B cell (primary cell): Measurements from ENCODE around the gene TSPAN17. TPM values are rescaled to one million over a fixed set of nuclear protein-coding genes. Genes with fewer than 3 reads are reported as not detected.

Experiments used
- ATAC-seq: fragments of 200-7000 bp; cut with Tn5 transposase; one replicate; pipeline ENCODE4 v1.10.0; 2021; ENCODE audit warnings: low read depth, mild to moderate bottlenecking, moderate number of reproducible peaks, moderate library complexity
- CTCF ChIA-PET: fragments of 350-600 bp; sonication (Branson Sonifier 250); formaldehyde crosslinking; loops from one replicate; lab custom pipeline; 2021; ENCODE audit warnings: antibody characterized with exemption, inconsistent platforms; lab: Charles Lee
- POLR2A ChIA-PET: fragments of 350-600 bp; sonication (Branson Sonifier 250); formaldehyde crosslinking; loops from one replicate; lab custom pipeline; 2021; ENCODE audit warnings: antibody characterized with exemption; lab: Charles Lee
- DNase-seq: peaks from one replicate; pipeline ENCODE4 v3.0.0; 2013
- H2AFZ ChIP-seq: 2 replicates; pipeline ENCODE4 v1.6.1; 2012; ENCODE audit warnings: mild to moderate bottlenecking, low read depth, low read length; ENCODE audit not compliant: insufficient read depth, poor library complexity, severe bottlenecking
- H3K27ac ChIP-seq, 2 donors: 1 replicate in 1 of 2; 2 replicates in 1 of 2; pipeline ENCODE4 v1.5.1; 2012 to 2013; ENCODE audit warnings: low read length in 2 of 2, mild to moderate bottlenecking in 2 of 2, moderate library complexity in 1 of 2
- H3K27me3 ChIP-seq, 4 experiments: fragments of 200-600 bp in 1 of 4; sonication (generic) in 1 of 4; replicated peaks in 1 of 4; 1 replicate in 2 of 4; 2 replicates in 2 of 4; pipeline versions ENCODE4 v1.6.1 to v1.7.0; 2013 to 2016; ENCODE audit warnings: low read length in 3 of 4, mild to moderate bottlenecking in 2 of 4, mixed read lengths in 1 of 4, moderate library complexity in 1 of 4; ENCODE audit not compliant: insufficient read depth in 4 of 4, control insufficient read depth in 3 of 4; ENCODE audit errors: control extremely low read depth in 1 of 4
- H3K36me3 ChIP-seq, 2 experiments: replicated peaks in 1 of 2; 1 replicate in 1 of 2; 2 replicates in 1 of 2; pipeline versions ENCODE4 v1.6.1 to v1.7.1; 2013; ENCODE audit warnings: low read length in 1 of 2; ENCODE audit not compliant: insufficient read depth in 2 of 2, control insufficient read depth in 1 of 2; ENCODE audit errors: control extremely low read depth in 1 of 2, extremely low read depth in 1 of 2
- H3K4me1 ChIP-seq, 2 donors: fragments of 200-600 bp in 1 of 2; sonication (generic) in 1 of 2; 1 replicate in 1 of 2; 2 replicates in 1 of 2; pipeline versions ENCODE4 v1.5.1 to v1.6.1; 2013 to 2017; ENCODE audit warnings: low read length in 2 of 2; ENCODE audit not compliant: control insufficient read depth in 2 of 2, insufficient read depth in 2 of 2
- H3K4me2 ChIP-seq: replicated peaks from 2 replicates; pipeline ENCODE3; 2012; ENCODE audit warnings: mild to moderate bottlenecking, low read depth, low read length; ENCODE audit not compliant: poor library complexity, severe bottlenecking
- H3K4me3 ChIP-seq, 5 experiments: fragments of 200-600 bp in 1 of 5; sonication (generic) in 1 of 5; 1 replicate in 3 of 5; 2 replicates in 2 of 5; pipeline versions ENCODE4 v1.5.1 to v1.7.0; 2011 to 2016; ENCODE audit warnings: low read length in 4 of 5, mild to moderate bottlenecking in 4 of 5, low read depth in 2 of 5, control low read depth in 1 of 5, moderate library complexity in 1 of 5; ENCODE audit not compliant: insufficient read depth in 1 of 5; ENCODE audit errors: control extremely low read depth in 1 of 5, extremely low read depth in 1 of 5
- H3K79me2 ChIP-seq: fragments of 200-600 bp; sonication (generic); one replicate; pipeline ENCODE4 v1.6.0; 2016; ENCODE audit warnings: low read length; ENCODE audit not compliant: control insufficient read depth, insufficient read depth
- H3K9ac ChIP-seq: fragments of 200-600 bp; sonication (generic); 2 replicates; pipeline ENCODE4 v1.6.1; 2017; ENCODE audit warnings: mild to moderate bottlenecking, low read length, moderate library complexity
- H3K9me3 ChIP-seq, 3 donors: one replicate each; pipeline versions ENCODE4 v1.6.1 to v1.7.1; 2013; ENCODE audit warnings: low read length in 2 of 3; ENCODE audit not compliant: control insufficient read depth in 2 of 3, insufficient read depth in 1 of 3; ENCODE audit errors: control extremely low read depth in 1 of 3
- H4K20me1 ChIP-seq: 2 replicates; pipeline ENCODE4 v1.6.0; 2012; ENCODE audit warnings: mild to moderate bottlenecking, low read length; ENCODE audit not compliant: insufficient read depth, control insufficient read depth, poor library complexity, severe bottlenecking
- H3K27ac Mint-ChIP-seq: one replicate; pipeline ENCODE4 v1.8.0; 2021; ENCODE audit warnings: mixed read lengths
- H3K27me3 Mint-ChIP-seq: one replicate; pipeline ENCODE4 v1.8.0; 2021; ENCODE audit warnings: mixed read lengths
- H3K4me1 Mint-ChIP-seq: one replicate; pipeline ENCODE4 v1.8.0; 2021; ENCODE audit warnings: mixed read lengths
- H3K4me3 Mint-ChIP-seq: one replicate; pipeline ENCODE4 v1.8.0; 2021; ENCODE audit warnings: mixed read lengths
- H3K9me3 Mint-ChIP-seq: one replicate; pipeline ENCODE4 v1.8.0; 2022; ENCODE audit warnings: mixed read lengths; ENCODE audit not compliant: insufficient read depth
- CTCF ChIP-seq: fragments of 200-600 bp; IDR thresholded peaks from one replicate; pipeline ENCODE4 v1.8.0; 2022; ENCODE audit warnings: antibody characterized with exemption, mild to moderate bottlenecking
- EZH2 ChIP-seq: IDR thresholded peaks from 2 replicates; pipeline ENCODE4 v1.6.1; 2012; ENCODE audit warnings: borderline replicate concordance, low read depth, mild to moderate bottlenecking, moderate library complexity, low read length; ENCODE audit not compliant: insufficient read depth, poor library complexity, severe bottlenecking
- WGBS: methylation state at CpG from one replicate; pipeline ENCODE4 v1.1.5; 2013; ENCODE audit warnings: missing lambda C conversion rate; ENCODE audit not compliant: insufficient coverage; 5-methylcytosine and 5-hydroxymethylcytosine counted together
- intact Hi-C: fragments of 100-400 bp; cut with micrococcal nuclease; formaldehyde crosslinking; loops from one replicate; pipeline ENCODE4 v1.10.0; 2022
- polyA plus RNA-seq: library from polyadenylated mRNA; depleted of rRNA; stranded (reverse); fragments of >200 nt; gene quantifications from 2 replicates; pipeline ENCODE4 v1.2.3, GENCODE V29; 2012
- total RNA-seq, 2 donors: library from RNA; stranded (reverse); fragments of 120-200 nt in 1 of 2; gene quantifications; 1 replicate in 1 of 2; 2 replicates in 1 of 2; pipeline versions ENCODE4 v1.2.3 to v1.2.4, GENCODE V29; 2013 to 2022

TSPAN17 gene
- total and polyA plus RNA-seq, 2 donors (not counting 1 experiment from before 2014, with no cell fraction given): 20.5 to 21.0 TPM

DNA sequence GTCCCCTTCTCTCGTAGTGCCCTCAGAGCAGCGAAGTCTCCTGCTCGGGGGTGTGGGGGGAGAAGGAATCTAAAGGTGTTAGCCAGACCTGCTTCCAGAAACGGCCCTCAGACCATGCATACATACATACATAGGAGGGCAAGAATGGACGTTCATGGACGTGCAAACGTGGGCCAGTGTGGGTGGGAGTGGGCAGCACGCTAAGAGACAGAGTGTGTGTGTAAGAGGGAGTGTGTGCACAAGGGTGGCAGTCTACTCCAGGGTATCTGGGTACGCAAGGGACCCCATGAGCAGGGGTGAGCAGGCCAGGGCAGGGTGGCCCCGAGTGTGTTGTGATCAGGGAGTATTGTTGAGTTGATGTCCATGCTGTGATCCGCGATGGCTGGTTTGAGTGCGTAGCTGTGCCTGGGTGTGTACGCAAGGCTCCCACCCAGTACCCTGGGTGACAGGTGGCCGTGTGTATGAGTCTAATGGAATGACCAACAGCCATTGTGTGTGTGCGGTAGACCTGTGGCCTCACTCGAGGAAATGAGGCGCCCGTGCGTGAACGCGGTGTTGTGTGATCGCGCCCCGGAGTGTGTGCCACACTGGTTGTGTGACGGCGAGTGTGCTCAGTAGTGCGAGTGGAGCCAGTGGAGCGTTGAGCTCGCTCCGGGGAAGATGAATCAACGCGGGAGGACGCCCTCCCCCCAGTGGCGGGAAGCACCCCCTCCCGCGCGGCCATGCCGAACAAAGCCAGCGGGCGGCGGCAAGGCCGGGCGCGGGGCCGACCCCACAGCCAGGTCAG, 38.2 kb upstream of the TSPAN17 start:
- intact Hi-C loops: loop anchor here (1.0 kb wide), 1 partner anchor 193 kb away; the partner anchor contains the start of gene CLTB
- DNase-seq (peak; percentile 68), ATAC-seq (peak; percentile 54)
- H3K4me3 Mint-ChIP-seq: peak overlapping the region; percentile 98
- 27% methylated on average over 41 of the region's 46 CpGs for WGBS
- POLR2A ChIA-PET: no interaction called here
- peak overlapping the region; percentile 91 for H3K27ac Mint-ChIP-seq
- H3K4me2 ChIP-seq: peak overlapping the region; percentile 86
- H4K20me1 ChIP-seq: no peaks in the 10 kb centered on the region
- H3K79me2 ChIP-seq: no peaks in the 10 kb centered on the region
- H3K9ac ChIP-seq: peak overlapping the region; percentile 70
- H3K4me3 ChIP-seq: peak overlapping the region in 3 of 5 experiments; percentile 65 to 78 (median 73)
- H3K9me3 Mint-ChIP-seq: no peaks in the 10 kb centered on the region
- CTCF ChIA-PET: interaction anchor here (1.6 kb wide), 1 partner anchor 52 kb away, joined by 6 read pairs; no protein-coding TSS in a partner anchor
- no peaks in the 10 kb centered on the region for H3K9me3 ChIP-seq
- H3K27ac ChIP-seq: no peak overlapping the region
- no peak for TF ChIP-seq CTCF
- TF ChIP-seq EZH2: no peak
- no peaks in the 10 kb centered on the region for H3K36me3 ChIP-seq
- H2AFZ ChIP-seq: peak overlapping the region; percentile 76
- H3K27me3 Mint-ChIP-seq: peaks cover 19% of the 10 kb centered on the region
- H3K4me1 Mint-ChIP-seq: peaks cover 12% of the 10 kb centered on the region
- peaks cover 4 to 9% of the 10 kb centered on the region in 2 donors for H3K4me1 ChIP-seq
- peaks cover 0 to 22% (median 8%) of the 10 kb centered on the region in 4 experiments for H3K27me3 ChIP-seq
